Right renal pelvis (tissue), 4 donors: ENCODE data around the gene WDR37. TPM values are rescaled to one million over a fixed set of nuclear protein-coding genes. Genes with fewer than 3 reads are reported as not detected.

Experiments used
- DNase-seq, 4 donors: peaks; one replicate each; pipeline ENCODE4 v3.0.0-alpha.2; 2013; ENCODE audit warnings: low read depth in 4 of 4, low spot score in 3 of 4, missing footprints in 1 of 4
- polyA plus RNA-seq, 4 donors: library from polyadenylated mRNA; unstranded; fragments of 120-200 nt; gene quantifications; one replicate each; pipeline ENCODE4 v1.2.1, GENCODE V29; 2013; ENCODE audit not compliant: insufficient read length in 4 of 4

The WDR37 gene
- polyA plus RNA-seq, 4 donors, result 14.7 to 17.8 (median 16.8) TPM

DNA sequence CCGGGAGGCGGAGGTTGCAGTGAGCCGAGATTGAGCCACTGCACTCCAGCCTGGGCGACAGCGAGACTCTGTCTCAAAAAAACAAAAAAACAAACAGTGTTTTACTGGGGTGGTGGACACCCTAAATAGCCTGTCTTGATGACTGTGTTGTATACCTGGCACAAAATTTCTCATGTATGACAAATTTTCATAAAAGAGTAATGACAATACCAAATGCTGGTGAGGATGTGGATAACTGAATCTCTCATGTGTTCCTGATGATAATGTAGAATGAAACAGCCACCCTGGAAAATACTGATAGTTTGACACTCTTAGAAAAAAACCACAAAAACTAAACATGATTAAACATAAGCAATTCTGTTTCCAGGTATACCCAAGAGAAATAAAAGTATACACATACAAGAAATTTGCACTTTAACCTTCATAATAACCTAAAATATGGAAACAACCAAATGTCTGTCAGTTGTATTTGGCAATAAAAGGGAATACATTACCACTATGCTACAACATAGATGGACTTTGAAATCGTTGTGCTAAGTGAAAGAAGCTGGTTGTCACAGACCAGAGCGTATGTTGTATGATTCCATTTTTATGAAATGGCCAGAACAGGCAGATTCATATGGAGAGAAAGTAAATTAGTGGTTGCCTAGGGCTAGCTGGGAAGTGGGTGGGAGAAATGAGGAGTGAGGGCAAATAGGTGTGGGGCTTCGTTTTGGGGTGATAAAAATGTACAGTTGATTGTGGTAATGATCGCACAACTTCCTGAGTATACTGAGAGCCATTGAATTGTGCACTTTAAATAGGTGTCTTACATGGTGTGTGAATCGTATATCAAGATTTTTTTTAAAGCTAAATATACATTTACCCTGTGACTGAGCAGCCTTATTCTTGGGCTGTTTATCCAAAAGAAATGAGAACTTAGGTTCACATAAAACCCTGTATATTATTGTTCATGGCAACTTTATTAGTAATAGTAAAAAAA lies 12.5 kb downstream of the WDR37 start:
- no peak for DNase-seq

GRCh38 chr10:1070919-1071318 lies 14.7 kb downstream of the WDR37 start:
- DNase-seq, result no peak

- DNase-seq, result no peak
These were observed 18.0 kb downstream of the WDR37 start for GRCh38 chr10:1074052-1074747.

DNA sequence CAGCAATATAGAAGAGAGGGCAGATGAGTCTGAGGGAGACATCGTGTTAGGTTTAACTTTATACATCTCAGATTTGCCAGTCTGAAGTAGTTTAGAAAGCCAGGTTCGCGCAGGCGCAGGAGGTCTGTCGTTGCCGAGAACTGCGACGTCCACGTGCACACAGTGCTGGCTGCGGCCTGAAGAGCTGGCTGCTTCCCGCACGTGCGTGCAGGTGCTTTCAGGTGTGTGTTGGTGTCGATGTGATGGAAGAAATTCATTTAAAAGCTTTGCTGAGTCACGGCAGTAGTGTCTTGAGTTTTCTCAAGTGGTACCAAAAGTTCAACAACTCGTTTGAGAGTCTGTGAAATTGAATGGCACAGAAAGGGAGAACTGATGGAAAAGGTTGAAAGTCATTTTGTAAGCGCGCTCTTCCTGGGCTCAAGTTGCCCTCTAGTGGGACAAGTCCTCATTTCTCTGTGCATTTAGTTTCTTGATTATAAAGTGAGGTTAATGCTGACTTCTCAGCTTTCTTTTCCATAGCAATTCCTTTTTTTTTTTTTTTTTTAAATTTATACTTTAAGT lies 18.6 kb downstream of the WDR37 start:
- no peak for DNase-seq

DNA sequence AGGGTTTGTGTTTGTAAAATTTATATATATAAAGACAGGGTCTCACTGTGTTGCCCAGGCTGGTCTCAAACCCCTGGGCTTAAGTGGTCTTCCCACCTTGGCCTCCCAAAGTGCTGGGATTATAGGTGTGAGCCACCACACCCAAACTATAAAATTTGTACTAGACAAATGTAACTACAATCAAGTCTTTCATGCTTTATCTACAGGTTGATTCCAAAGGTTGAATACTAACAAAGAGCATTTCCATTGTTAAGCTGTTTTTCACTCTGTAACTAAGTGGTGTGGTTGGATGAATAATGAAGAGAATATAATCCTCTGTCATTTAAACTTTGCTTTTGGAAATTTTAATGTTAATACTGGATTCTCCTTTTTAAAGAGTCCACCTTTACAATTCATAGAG lies 22.5 kb downstream of the WDR37 start:
- no peak for DNase-seq

DNA sequence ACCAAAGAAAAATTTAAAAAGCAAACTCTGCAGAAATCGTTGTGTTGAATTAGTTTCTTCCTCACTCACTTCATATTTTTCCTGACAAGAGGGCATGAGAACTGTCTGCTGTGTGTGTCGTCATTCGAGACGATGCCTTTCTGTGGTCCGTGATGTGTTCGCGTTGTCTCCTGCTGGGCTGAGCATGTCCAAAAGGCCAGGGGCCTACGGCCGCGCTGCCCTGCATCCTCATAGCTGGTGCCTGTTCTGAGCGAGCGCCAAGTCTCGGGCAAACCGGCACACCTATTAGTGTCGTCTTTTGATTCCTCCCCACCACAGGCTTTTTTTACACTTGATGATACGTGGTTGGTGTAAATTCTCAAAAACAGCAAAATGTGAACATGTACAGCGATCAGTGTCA lies 27.4 kb downstream of the WDR37 start:
- no peak for DNase-seq

DNA sequence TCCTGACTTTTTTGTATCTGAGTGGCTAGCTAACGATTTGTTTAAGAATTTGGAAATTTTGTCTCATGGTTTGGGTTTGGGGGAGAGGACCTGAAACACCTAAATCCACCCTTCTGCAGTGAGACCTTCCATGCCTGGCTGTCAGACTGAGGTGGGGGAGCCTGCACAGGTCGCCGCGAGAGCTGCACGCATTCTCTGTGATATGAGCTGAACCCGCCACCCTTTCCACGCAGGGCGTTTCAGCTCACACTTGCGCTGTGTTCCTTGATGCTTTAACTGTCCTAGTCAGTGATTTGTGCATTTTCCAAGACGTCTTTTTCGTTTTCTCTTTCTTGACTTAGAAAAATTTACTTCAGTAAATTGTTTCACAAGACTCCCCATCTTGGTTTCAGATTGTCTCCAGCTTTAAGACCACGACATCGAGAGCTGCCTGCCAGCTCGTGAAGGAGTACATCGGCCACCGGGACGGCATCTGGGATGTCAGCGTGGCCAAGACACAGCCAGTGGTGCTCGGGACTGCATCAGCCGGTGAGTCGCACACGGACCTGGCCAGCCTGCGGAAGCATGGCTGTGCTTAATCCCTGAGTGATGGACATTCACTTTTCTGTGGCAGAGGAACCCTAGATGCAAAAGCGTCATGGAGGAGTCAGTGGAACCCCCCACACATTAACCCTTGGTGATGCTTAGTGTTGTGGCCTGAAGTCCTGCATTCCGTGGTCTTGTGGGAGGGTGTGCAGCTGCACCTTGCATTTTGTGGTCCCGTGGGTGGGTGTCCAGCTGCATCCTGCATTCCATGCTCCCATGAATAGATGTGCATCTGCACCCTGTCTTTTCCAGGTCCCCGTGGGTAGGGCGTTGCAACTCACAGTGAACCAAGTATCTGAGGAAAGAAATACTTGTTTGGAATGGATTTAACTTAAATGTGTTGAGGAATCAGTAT lies 28.1 kb downstream of the WDR37 start:
- DNase-seq, result no peak

DNA sequence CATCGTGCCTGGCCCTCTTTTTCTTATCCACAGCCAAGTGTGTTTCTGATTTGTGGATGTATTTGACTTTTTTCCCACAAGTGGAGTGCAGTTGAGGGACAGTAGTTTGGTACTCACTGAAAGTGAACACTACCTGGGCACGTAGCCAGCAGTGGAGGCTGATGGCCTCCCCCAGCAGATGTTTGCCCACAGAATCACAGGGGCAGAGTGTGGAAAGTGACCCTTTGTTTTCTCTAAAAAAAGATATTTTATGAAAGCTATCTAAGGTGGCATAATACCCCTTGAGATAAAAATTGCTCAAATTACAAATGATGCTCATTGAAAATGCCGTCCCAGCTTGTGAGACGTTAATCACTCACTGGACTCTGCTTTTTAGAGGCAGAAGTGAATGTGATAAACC lies 29.1 kb downstream of the WDR37 start:
- DNase-seq, result no peak

- no peak for DNase-seq
These were observed 30.6 kb downstream of the WDR37 start for GRCh38 chr10:1086787-1087186.

- DNase-seq, result no peak
These were observed 33.0 kb downstream of the WDR37 start for GRCh38 chr10:1089017-1089689.

GRCh38 chr10:1090696-1091095 lies 34.5 kb downstream of the WDR37 start:
- DNase-seq, result no peak

GRCh38 chr10:1093696-1094095 lies 37.5 kb downstream of the WDR37 start:
- no peak for DNase-seq

GRCh38 chr10:1094112-1095057 lies 38.2 kb downstream of the WDR37 start:
- no peak for DNase-seq

DNA sequence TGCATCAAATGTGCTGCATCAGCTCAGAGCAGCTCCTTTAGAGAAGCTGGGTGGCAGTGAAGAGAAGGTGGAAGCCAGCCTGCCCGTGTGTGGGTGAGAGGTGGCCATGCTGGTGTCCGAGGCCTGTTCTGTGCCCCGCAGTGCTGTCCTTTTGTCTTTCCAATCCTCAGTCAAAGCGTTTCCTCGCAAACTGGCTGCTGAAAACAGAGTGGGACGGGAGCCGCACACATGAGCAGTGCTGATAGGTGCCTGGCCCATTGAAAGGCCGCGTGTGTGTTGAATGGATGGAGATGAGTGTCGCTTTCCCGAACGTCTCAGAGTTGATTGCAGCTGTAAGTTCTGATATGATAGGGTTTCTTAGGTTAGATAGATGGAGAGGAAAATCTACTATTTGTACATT lies 39.3 kb downstream of the WDR37 start:
- DNase-seq, result no peak

GRCh38 chr10:1096287-1096889 lies 40.2 kb downstream of the WDR37 start:
- DNase-seq, result no peak

DNA sequence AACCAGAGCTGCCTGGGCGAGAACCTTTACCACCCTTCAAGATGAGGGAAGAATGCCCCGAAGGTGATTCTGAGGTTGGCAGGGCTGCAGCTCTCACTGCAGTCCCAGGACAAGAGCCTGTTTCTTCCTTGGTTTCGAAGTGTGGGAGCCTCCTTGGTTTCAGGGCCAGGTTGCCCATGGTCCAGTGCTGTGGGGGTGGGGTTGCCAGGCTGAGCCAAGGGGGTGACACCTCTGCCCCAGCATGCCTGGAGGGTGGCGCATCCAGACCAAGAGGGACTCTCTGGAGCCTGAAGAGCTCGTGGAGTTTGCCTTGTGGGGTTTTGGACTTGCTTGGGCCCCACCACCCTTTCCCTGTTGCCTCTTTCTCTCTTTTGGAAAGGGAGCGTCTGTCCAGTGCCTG lies 41.3 kb downstream of the WDR37 start:
- DNase-seq, result no peak

- no peak for DNase-seq
These were observed 44.0 kb downstream of the WDR37 start for GRCh38 chr10:1100143-1100542.

- DNase-seq, result no peak
These were observed 44.6 kb downstream of the WDR37 start for GRCh38 chr10:1100691-1101368.
